ENCODE data around the gene IQSEC2.

- no peak for TF ChIP-seq POLR2AphosphoS5 (IDR thresholded peaks at IDR 0.05)
- TF ChIP-seq CTCF (IDR thresholded peaks at IDR 0.05) = no peak
- TF ChIP-seq POLR2A (IDR thresholded peaks at IDR 0.05) = no peak
Measured at GRCh38 chrX:53272808-53273337, 8.5 kb downstream of the IQSEC2 start.
